Hepatocyte (in vitro differentiated cells): ENCODE data around the gene MED29. TPM values are rescaled to one million over a fixed set of nuclear protein-coding genes. Genes with fewer than 3 reads are reported as not detected.

Experiments used
- DNase-seq: peaks from one replicate; pipeline ENCODE4 v3.0.0-alpha.2; 2016; ENCODE audit warnings: low spot score
- H2AFZ ChIP-seq: fragments of 200-600 bp; sonication (generic); 2 replicates; pipeline ENCODE4 v1.6.0; 2016; ENCODE audit warnings: antibody characterized with exemption, mild to moderate bottlenecking
- H3K27ac ChIP-seq: fragments of 200-600 bp; sonication (generic); 2 replicates; pipeline ENCODE4 v1.5.1; 2016; ENCODE audit warnings: mild to moderate bottlenecking
- H3K27me3 ChIP-seq: fragments of 200-600 bp; sonication (generic); 2 replicates; pipeline ENCODE4 v1.6.1; 2016
- H3K36me3 ChIP-seq: fragments of 200-600 bp; sonication (generic); replicated peaks from 2 replicates; pipeline ENCODE4 v1.5.1; 2016; ENCODE audit warnings: low read depth; ENCODE audit not compliant: insufficient read depth
- H3K4me1 ChIP-seq: fragments of 200-600 bp; sonication (generic); 2 replicates; pipeline ENCODE4 v1.5.1; 2016; ENCODE audit warnings: mild to moderate bottlenecking, moderate library complexity; ENCODE audit not compliant: insufficient read depth
- H3K4me2 ChIP-seq: fragments of 200-600 bp; sonication (generic); 2 replicates; pipeline ENCODE4 v1.6.0; 2016
- H3K4me3 ChIP-seq: fragments of 200-600 bp; sonication (generic); 2 replicates; pipeline ENCODE4 v1.5.1; 2016; ENCODE audit warnings: mild to moderate bottlenecking
- H3K79me2 ChIP-seq: fragments of 200-600 bp; sonication (generic); 2 replicates; pipeline ENCODE4 v1.6.0; 2017; ENCODE audit warnings: mild to moderate bottlenecking
- H3K9me2 ChIP-seq: fragments of 200-600 bp; sonication (generic); replicated peaks from 2 replicates; pipeline ENCODE4 v1.6.0; 2017; ENCODE audit warnings: mild to moderate bottlenecking; ENCODE audit not compliant: insufficient read depth
- H3K9me3 ChIP-seq: fragments of 200-600 bp; sonication (generic); 2 replicates; pipeline ENCODE4 v1.5.1; 2016; ENCODE audit warnings: low read depth, mild to moderate bottlenecking
- H4K20me1 ChIP-seq: fragments of 200-600 bp; sonication (generic); 2 replicates; pipeline ENCODE4 v1.6.0; 2016; ENCODE audit warnings: mild to moderate bottlenecking; ENCODE audit not compliant: insufficient read depth, poor library complexity, severe bottlenecking
- EZH2 ChIP-seq: fragments of 200-600 bp; sonication (generic); IDR thresholded peaks from 2 replicates; pipeline ENCODE4 v1.6.1; 2016; ENCODE audit warnings: antibody characterized with exemption, mild to moderate bottlenecking, borderline replicate concordance
- EZH2phosphoT487 ChIP-seq: fragments of 200-600 bp; sonication (generic); IDR thresholded peaks from one replicate; pipeline ENCODE4 v1.6.1; 2018; ENCODE audit warnings: antibody characterized with exemption, mild to moderate bottlenecking, low read depth, moderate library complexity; ENCODE audit not compliant: unreplicated experiment, severe bottlenecking
- WGBS: methylation state at CpG from one replicate; pipeline ENCODE4 v1.1.6; 2016; ENCODE audit warnings: low lambda C conversion rate; ENCODE audit errors: missing lambda C conversion rate; 5-methylcytosine and 5-hydroxymethylcytosine counted together
- polyA plus RNA-seq: library from polyadenylated mRNA; unstranded; fragments of >200 nt; fragmentation: Nextera tagmentation; extraction: Ambion mirVana; gene quantifications from 2 replicates; pipeline ENCODE4 v1.2.1, GENCODE V29; 2016
- total RNA-seq: library from RNA; depleted of rRNA; stranded (reverse); fragments of >200 nt; gene quantifications from 2 replicates; pipeline ENCODE4 v1.2.3, GENCODE V29; 2014
- TF ChIP-seq, protein P1 (sequence below): fragments of 200-600 bp; sonication (generic); IDR thresholded peaks from 2 replicates; pipeline ENCODE4 v1.5.1; 2016; ENCODE audit warnings: antibody characterized with exemption, mild to moderate bottlenecking; ENCODE audit not compliant: poor library complexity

Gene MED29
- total and polyA plus RNA-seq, 2 experiments from 2014 or later: 18.9 to 38.6 TPM

DNA sequence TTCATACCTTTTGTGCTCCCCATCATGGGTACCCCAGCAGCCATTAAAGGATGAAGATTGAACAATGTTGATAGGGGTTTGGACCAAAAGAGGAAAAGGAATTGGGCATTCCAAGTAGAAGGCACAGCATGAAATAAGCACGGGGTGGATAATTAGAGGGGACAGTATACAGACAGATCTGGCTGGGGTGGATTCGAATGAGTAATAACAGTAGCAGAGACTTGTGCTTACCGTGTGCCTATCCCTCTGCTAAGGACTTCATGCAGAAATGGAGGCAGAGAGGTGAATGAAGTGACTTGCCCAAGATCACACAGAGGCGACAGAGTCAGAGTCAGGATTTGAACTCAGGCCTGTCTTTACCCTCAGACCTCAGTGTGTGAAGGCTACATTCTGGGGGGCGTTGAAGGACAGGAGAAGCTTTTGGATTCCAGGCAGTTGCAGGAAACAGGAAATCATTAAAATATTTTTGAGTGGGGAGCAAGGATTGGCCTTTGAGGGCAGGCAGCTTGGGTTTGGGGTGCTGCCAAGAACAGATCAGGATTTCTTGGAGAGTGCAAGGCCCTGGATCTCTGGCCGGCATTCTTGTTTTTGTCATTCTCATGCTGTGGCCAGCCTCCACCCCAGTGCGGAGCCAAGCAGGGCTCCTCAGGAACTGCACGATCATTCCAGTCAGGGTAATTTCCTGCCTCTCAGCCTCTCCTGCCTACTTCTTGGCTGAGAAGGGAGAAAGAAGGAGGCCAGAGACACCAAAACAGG, 19.0 kb upstream of the MED29 start:
- peak; percentile 39 for DNase-seq
- Histone ChIP-seq H3K79me2 (no peaks in the 10 kb centered on the region), H3K9me3 (no peaks in the 10 kb centered on the region), H3K4me2 (no peak overlapping the region), H4K20me1 (no peaks in the 10 kb centered on the region), H3K27ac (peak overlapping the region; percentile 73), H2AFZ (no peak overlapping the region), H3K27me3 (no peaks in the 10 kb centered on the region), H3K36me3 (no peaks in the 10 kb centered on the region), H3K4me1 (no peaks in the 10 kb centered on the region), H3K9me2 (no peaks in the 10 kb centered on the region), H3K4me3 (no peak overlapping the region)
- WGBS: 86% methylated on average over 8 of the region's 8 CpGs
- TF ChIP-seq EZH2: no peak
- TF ChIP-seq, protein P1, sequence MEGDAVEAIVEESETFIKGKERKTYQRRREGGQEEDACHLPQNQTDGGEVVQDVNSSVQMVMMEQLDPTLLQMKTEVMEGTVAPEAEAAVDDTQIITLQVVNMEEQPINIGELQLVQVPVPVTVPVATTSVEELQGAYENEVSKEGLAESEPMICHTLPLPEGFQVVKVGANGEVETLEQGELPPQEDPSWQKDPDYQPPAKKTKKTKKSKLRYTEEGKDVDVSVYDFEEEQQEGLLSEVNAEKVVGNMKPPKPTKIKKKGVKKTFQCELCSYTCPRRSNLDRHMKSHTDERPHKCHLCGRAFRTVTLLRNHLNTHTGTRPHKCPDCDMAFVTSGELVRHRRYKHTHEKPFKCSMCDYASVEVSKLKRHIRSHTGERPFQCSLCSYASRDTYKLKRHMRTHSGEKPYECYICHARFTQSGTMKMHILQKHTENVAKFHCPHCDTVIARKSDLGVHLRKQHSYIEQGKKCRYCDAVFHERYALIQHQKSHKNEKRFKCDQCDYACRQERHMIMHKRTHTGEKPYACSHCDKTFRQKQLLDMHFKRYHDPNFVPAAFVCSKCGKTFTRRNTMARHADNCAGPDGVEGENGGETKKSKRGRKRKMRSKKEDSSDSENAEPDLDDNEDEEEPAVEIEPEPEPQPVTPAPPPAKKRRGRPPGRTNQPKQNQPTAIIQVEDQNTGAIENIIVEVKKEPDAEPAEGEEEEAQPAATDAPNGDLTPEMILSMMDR: no peak
- no peak for TF ChIP-seq EZH2phosphoT487

DNA sequence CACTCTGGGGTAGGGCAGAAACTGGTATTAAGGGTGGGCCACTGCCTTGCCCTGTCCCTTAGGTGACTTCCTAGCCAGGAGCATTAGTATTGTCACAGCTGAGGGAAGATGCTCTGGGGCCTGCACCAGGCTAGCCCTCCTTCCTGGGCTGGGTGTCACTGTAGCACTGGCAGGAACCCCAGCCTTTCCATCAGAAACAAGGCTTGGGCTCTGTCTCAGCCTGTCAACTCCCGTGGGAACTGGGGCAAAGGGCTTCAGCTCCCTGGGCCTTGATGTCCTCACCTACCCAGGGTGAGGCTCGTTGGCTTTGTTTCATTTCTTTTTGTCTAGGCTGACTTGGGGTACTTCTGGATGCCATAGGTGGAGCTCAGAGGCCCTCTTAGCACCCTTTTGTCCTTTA, 18.2 kb upstream of the MED29 start:
- Histone ChIP-seq H3K4me1 (no peaks in the 10 kb centered on the region), H3K27ac (peak overlapping the region; percentile 73)
- WGBS: 77% methylated on average over 2 of the region's 2 CpGs

DNA sequence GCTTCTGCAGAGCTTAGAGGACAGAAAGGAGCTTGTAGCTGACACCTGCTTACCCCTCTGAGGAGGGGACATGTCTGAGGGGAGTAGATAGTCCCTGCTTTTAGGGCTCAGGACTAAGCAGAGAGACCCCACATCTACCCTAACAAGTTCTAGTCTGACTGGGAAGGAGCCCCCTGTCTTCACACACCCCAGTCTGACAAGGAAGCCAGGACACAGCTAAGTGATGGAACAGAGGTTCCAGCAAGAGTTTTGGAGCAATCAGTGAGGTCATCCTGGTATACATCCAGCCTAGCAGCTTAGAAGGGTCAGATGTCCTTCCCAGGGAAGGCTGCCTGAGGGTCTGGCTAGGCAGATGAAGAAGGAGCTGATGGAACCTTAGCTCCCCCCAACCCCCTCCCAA, 15.2 kb upstream of the MED29 start:
- no peak for TF ChIP-seq EZH2phosphoT487
- TF ChIP-seq EZH2: no peak
- TF ChIP-seq, protein P1: no peak
- no peak for DNase-seq
- Histone ChIP-seq H3K36me3 (no peaks in the 10 kb centered on the region), H3K27me3 (no peaks in the 10 kb centered on the region), H2AFZ (no peak overlapping the region), H3K4me3 (no peak overlapping the region), H4K20me1 (no peaks in the 10 kb centered on the region), H3K9me3 (no peaks in the 10 kb centered on the region), H3K4me2 (no peak overlapping the region), H3K9me2 (no peaks in the 10 kb centered on the region), H3K79me2 (no peaks in the 10 kb centered on the region), H3K4me1 (no peaks in the 10 kb centered on the region), H3K27ac (no peak overlapping the region)

More for the DNA sequence above, 18.2 kb upstream of the MED29 start:
- TF ChIP-seq EZH2 (no peak), EZH2phosphoT487 (no peak)
- TF ChIP-seq, protein P1: no peak
- H3K9me2 ChIP-seq: no peaks in the 10 kb centered on the region
- no peaks in the 10 kb centered on the region for H3K79me2 ChIP-seq
- DNase-seq: no peak
- H3K36me3 ChIP-seq: no peaks in the 10 kb centered on the region
- no peak overlapping the region for H3K4me3 ChIP-seq
- no peaks in the 10 kb centered on the region for H3K9me3 ChIP-seq
- H3K27me3 ChIP-seq: no peaks in the 10 kb centered on the region
- no peak overlapping the region for H2AFZ ChIP-seq
- H3K4me2 ChIP-seq: no peak overlapping the region
- no peaks in the 10 kb centered on the region for H4K20me1 ChIP-seq
